Stomach (tissue), 9 donors: Measurements from ENCODE around the gene CPLX3. TPM values are rescaled to one million over a fixed set of nuclear protein-coding genes. Genes with fewer than 3 reads are reported as not detected.
A peak's percentile ranks its signal among the peaks of the same experiment; 100 is the strongest.

Experiments used
- DNase-seq, 2 donors: peaks; one replicate each; pipeline versions ENCODE4 v3.0.0 to v3.0.0-alpha.2; 2013 to 2019
- H3K27ac ChIP-seq, 5 donors: fragments of 200-600 bp in 4 of 5; sonication (generic) in 4 of 5; one replicate each; pipeline ENCODE4 v1.5.1; 2013 to 2019; ENCODE audit warnings: mild to moderate bottlenecking in 1 of 5, moderate library complexity in 1 of 5
- H3K27me3 ChIP-seq, 3 donors: fragments of 200-600 bp; sonication (generic); one replicate each; pipeline ENCODE4 v1.5.1; 2017 to 2019; ENCODE audit warnings: mixed run types in 1 of 3
- H3K36me3 ChIP-seq, 4 donors: fragments of 200-600 bp; sonication (generic); 1 replicate in 3 of 4; 2 replicates in 1 of 4; pipeline ENCODE4 v1.5.1; 2016 to 2019
- H3K4me1 ChIP-seq, 4 donors: fragments of 200-600 bp; sonication (generic); one replicate each; pipeline ENCODE4 v1.5.1; 2016 to 2019
- H3K4me3 ChIP-seq, 4 donors: fragments of 200-600 bp; sonication (generic) in 3 of 4; one replicate each; pipeline ENCODE4 v1.5.1; 2016 to 2019; ENCODE audit warnings: mild to moderate bottlenecking in 1 of 4
- H3K9me3 ChIP-seq, 4 donors: fragments of 200-600 bp; sonication (generic); one replicate each; pipeline ENCODE4 v1.5.1; 2016 to 2019
- EP300 ChIP-seq: sonication (generic); formaldehyde crosslinking; IDR thresholded peaks from one replicate; pipeline ENCODE4 v1.6.1; 2017; ENCODE audit warnings: antibody characterized with exemption
- POLR2A ChIP-seq, 4 donors: fragments of 450-650 bp; IDR thresholded peaks; one replicate each; pipeline ENCODE4 v1.6.1; 2016; ENCODE audit warnings: antibody characterized with exemption in 4 of 4, control low read depth in 2 of 4, mild to moderate bottlenecking in 1 of 4, moderate library complexity in 1 of 4
- POLR2AphosphoS5 ChIP-seq, 3 donors: sonication (generic); formaldehyde crosslinking; IDR thresholded peaks; one replicate each; pipeline ENCODE4 v1.6.1; 2016; ENCODE audit warnings: antibody characterized with exemption in 3 of 3
- WGBS, 5 donors: extraction: QIAGEN DNeasy Blood & Tissue Kit in 3 of 5; methylation state at CpG; one replicate each; pipeline versions ENCODE4 v1.1.5 to v1.1.7; 2013 to 2018; 5-methylcytosine and 5-hydroxymethylcytosine counted together
- intact Hi-C: fragments of 100-400 bp; cut with DNase I; formaldehyde crosslinking; loops from one replicate; pipeline ENCODE4 v1.15.1; 2023; ENCODE audit warnings: low total_unique reads
- polyA plus RNA-seq, 3 donors: library from polyadenylated mRNA; stranded (reverse); fragments of 200-250 nt; gene quantifications; one replicate each; pipeline ENCODE4 v1.2.3, GENCODE V29; 2013
- total RNA-seq, 5 donors: library from RNA; depleted of rRNA; stranded (reverse); fragments of >200 nt; gene quantifications; one replicate each; pipeline versions ENCODE4 v1.1.0 to v1.2.3, GENCODE V29; 2014 to 2016
- TF ChIP-seq, protein P1 (sequence below), 7 experiments: fragments of 450-650 bp in 4 of 7; fragments of 200-600 bp in 3 of 7; sonication (generic) in 3 of 7; IDR thresholded peaks; one replicate each; pipeline ENCODE4 v1.5.1; 2016 to 2019; ENCODE audit warnings: antibody characterized with exemption in 7 of 7, control low read depth in 2 of 7, mild to moderate bottlenecking in 1 of 7
- donor health status: healthy with polysubstance abuse.
- donor health status: Bipolar disorder and iron deficiency.
- donor health status: healthy.

Gene CPLX3
- total and polyA plus RNA-seq, 8 donors = 0.61 to 57.8 (median 19.4) TPM; not detected in 4

GRCh38 chr15:74867466-74868038 is 41.1 kb downstream of the CPLX3 start:
- no peak for DNase-seq

GRCh38 chr15:74868059-74868458 is 41.6 kb downstream of the CPLX3 start:
- H3K4me3 ChIP-seq = no peak overlapping the region
- TF ChIP-seq, protein P1, sequence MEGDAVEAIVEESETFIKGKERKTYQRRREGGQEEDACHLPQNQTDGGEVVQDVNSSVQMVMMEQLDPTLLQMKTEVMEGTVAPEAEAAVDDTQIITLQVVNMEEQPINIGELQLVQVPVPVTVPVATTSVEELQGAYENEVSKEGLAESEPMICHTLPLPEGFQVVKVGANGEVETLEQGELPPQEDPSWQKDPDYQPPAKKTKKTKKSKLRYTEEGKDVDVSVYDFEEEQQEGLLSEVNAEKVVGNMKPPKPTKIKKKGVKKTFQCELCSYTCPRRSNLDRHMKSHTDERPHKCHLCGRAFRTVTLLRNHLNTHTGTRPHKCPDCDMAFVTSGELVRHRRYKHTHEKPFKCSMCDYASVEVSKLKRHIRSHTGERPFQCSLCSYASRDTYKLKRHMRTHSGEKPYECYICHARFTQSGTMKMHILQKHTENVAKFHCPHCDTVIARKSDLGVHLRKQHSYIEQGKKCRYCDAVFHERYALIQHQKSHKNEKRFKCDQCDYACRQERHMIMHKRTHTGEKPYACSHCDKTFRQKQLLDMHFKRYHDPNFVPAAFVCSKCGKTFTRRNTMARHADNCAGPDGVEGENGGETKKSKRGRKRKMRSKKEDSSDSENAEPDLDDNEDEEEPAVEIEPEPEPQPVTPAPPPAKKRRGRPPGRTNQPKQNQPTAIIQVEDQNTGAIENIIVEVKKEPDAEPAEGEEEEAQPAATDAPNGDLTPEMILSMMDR (IDR thresholded peaks at IDR 0.05) = no peak
- TF ChIP-seq POLR2AphosphoS5 (IDR thresholded peaks at IDR 0.05) = peak in 2 of 3 donors; percentile 78 to 87

More at GRCh38 chr15:74867466-74868038, 41.1 kb downstream of the CPLX3 start:
- TF ChIP-seq POLR2AphosphoS5 (IDR thresholded peaks at IDR 0.05) = no peak
- TF ChIP-seq EP300 = no peak
- no peak for TF ChIP-seq POLR2A (IDR thresholded peaks at IDR 0.05)
- TF ChIP-seq, protein P1 (IDR thresholded peaks at IDR 0.05) = no peak
- no peaks in the 10 kb centered on the region for H3K9me3 ChIP-seq
- no peaks in the 10 kb centered on the region for H3K27me3 ChIP-seq
- peak overlapping the region; percentile 68 to 95 (median 94) for H3K27ac ChIP-seq
- H3K36me3 ChIP-seq = peaks cover 0 to 13% (median 5%) of the 10 kb centered on the region in 4 donors
- intact Hi-C loops = no loop called here
- WGBS, 5 donors = 21 to 29% (median 24%) methylated on average over 1 of the region's 1 CpG
- peaks cover 75 to 96% (median 83%) of the 10 kb centered on the region in 4 donors for H3K4me1 ChIP-seq
- H3K4me3 ChIP-seq = no peak overlapping the region

GRCh38 chr15:74869372-74869725 is 42.9 kb downstream of the CPLX3 start:
- intact Hi-C loops = no loop called here
- TF ChIP-seq, protein P1 (IDR thresholded peaks at IDR 0.05) = no peak
- TF ChIP-seq POLR2AphosphoS5 (IDR thresholded peaks at IDR 0.05) (no peak), POLR2A (IDR thresholded peaks at IDR 0.05) (no peak)
- H3K4me1 ChIP-seq = peaks cover 73 to 90% (median 85%) of the 10 kb centered on the region in 4 donors
- DNase-seq = no peak
- no peaks in the 10 kb centered on the region for H3K9me3 ChIP-seq
- H3K4me3 ChIP-seq = peak overlapping the region in 1 of 4 donors; percentile 63
- H3K27ac ChIP-seq = peak overlapping the region; percentile 59 to 95 (median 94)
- H3K27me3 ChIP-seq = no peaks in the 10 kb centered on the region
- peaks cover 0 to 10% (median under 1%) of the 10 kb centered on the region in 4 donors for H3K36me3 ChIP-seq

More at GRCh38 chr15:74868059-74868458, 41.6 kb downstream of the CPLX3 start:
- Histone ChIP-seq H3K9me3 (no peaks in the 10 kb centered on the region), H3K36me3 (peaks cover 0 to 13% (median 5%) of the 10 kb centered on the region in 4 donors), H3K27ac (peak overlapping the region; percentile 68 to 95 (median 94)), H3K27me3 (no peaks in the 10 kb centered on the region), H3K4me1 (peaks cover 76 to 96% (median 85%) of the 10 kb centered on the region in 4 donors)
- WGBS, 5 donors = 25 to 40% (median 34%) methylated on average over 6 of the region's 6 CpGs
- intact Hi-C loops = no loop called here
- peak; percentile 52 to 57 for DNase-seq

DNA sequence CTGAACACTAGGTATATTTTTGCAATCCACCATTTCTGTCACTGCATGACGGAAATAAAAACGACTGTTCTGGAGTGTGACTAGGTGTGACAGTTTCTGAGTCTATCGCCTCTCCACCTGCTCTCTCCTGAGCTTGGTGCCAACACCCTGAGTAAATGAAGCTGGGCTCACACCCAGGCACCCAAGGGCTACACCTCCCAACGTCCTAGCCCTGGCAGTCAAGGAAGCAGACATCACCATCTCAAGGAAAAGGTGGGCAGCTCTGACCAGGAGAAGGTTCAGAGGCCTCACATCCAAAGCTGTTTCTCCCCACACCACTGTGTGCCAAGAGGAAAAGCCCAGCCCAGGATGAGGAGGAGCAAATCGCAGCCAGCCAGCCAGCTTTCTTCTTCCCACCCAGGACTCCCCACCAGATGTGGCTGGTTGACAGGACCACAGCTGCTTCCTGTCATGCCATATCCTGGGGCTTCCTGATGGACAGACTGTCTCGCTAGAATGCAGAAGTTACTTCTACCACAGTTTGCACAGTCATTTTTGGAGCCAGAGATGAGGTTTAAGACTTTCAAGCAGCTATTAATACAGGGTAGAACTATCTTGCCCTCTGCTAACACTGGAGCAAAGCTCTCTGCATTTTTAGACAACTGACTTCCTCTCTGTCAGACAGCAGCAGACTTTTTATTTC is 43.4 kb downstream of the CPLX3 start:
- Histone ChIP-seq H3K27ac (peak overlapping the region; percentile 47 to 95 (median 94)), H3K27me3 (no peaks in the 10 kb centered on the region), H3K36me3 (peaks cover 0 to 8% (median 0%) of the 10 kb centered on the region in 4 donors), H3K4me3 (peak overlapping the region in 1 of 4 donors; percentile 63), H3K4me1 (peaks cover 70 to 85% (median 82%) of the 10 kb centered on the region in 4 donors), H3K9me3 (no peaks in the 10 kb centered on the region)
- WGBS, 5 donors = 15 to 23% (median 16%) methylated on average over 6 of the region's 6 CpGs
- intact Hi-C loops = no loop called here
- TF ChIP-seq POLR2A (IDR thresholded peaks at IDR 0.05) (no peak), POLR2AphosphoS5 (IDR thresholded peaks at IDR 0.05) (peak in 2 of 3 donors; percentile 56 to 58), EP300 (no peak)
- TF ChIP-seq, protein P1 (IDR thresholded peaks at IDR 0.05) = no peak
- peak; percentile 62 to 71 for DNase-seq
